HTERT RPE-1 (cell line): ENCODE data around the gene SLC9A5.

Experiments used
- in situ Hi-C: fragments of 300-500 bp; cut with MboI; formaldehyde crosslinking; loops from 4 replicates; pipeline ENCODE4 v1.14.3; 2020; ENCODE audit warnings: low sequenced_read_pairs

Gene SLC9A5

GRCh38 chr16:67248401-67249177, at the start of gene SLC9A5:
TSS of gene SLC9A5 (plus strand) at chr16:67248979. CDS start at chr16:67249015, 36 bp downstream.
- in situ Hi-C loops = no loop called here

- in situ Hi-C loops = no loop called here
These were observed 49.6 kb upstream of the SLC9A5 start, which contains the start of gene ELMO3 for GRCh38 chr16:67199011-67199807. TSS of gene ELMO3 (plus strand) at chr16:67199131. CDS start at chr16:67199327, 196 bp downstream.

GRCh38 chr16:67199808-67200198, 49.0 kb upstream of the SLC9A5 start:
- in situ Hi-C loops = no loop called here

- in situ Hi-C loops = no loop called here
These were observed 48.3 kb upstream of the SLC9A5 start for GRCh38 chr16:67200491-67200890.

- in situ Hi-C loops = no loop called here
These were observed 47.1 kb upstream of the SLC9A5 start for GRCh38 chr16:67201411-67202345.

GRCh38 chr16:67202426-67202825, 46.4 kb upstream of the SLC9A5 start:
- in situ Hi-C loops = no loop called here

GRCh38 chr16:67202956-67203493, 45.8 kb upstream of the SLC9A5 start:
- in situ Hi-C loops = no loop called here

GRCh38 chr16:67204076-67204475, 44.7 kb upstream of the SLC9A5 start:
- in situ Hi-C loops = no loop called here

- in situ Hi-C loops = no loop called here
These were observed 42.5 kb upstream of the SLC9A5 start for GRCh38 chr16:67206129-67206837.

GRCh38 chr16:67206838-67207248, 41.9 kb upstream of the SLC9A5 start:
- in situ Hi-C loops = no loop called here

- in situ Hi-C loops = no loop called here
These were observed 41.3 kb upstream of the SLC9A5 start for GRCh38 chr16:67207249-67208091.

- in situ Hi-C loops = no loop called here
These were observed 40.5 kb upstream of the SLC9A5 start for GRCh38 chr16:67208154-67208896.

GRCh38 chr16:67209565-67209964, 39.2 kb upstream of the SLC9A5 start:
- in situ Hi-C loops = no loop called here

- in situ Hi-C loops = no loop called here
These were observed 38.5 kb upstream of the SLC9A5 start for GRCh38 chr16:67210069-67210937.

- in situ Hi-C loops = no loop called here
These were observed 37.1 kb upstream of the SLC9A5 start for GRCh38 chr16:67211674-67212073.

- in situ Hi-C loops = no loop called here
These were observed 36.0 kb upstream of the SLC9A5 start for GRCh38 chr16:67212766-67213165.

- in situ Hi-C loops = no loop called here
These were observed 35.4 kb upstream of the SLC9A5 start for GRCh38 chr16:67213197-67214019.
